LoVo (cell line): ENCODE results near the gene ANKRD39.
"Not testable (repeated sequence)": the region's sequence is repeated elsewhere in the genome, so short reads cannot be mapped to it uniquely, and the experiment has no call there.

Experiments
- DNase-seq: peaks from one replicate; pipeline ENCODE4 v3.0.0-alpha.2; 2016; ENCODE audit warnings: low spot score

ANKRD39 gene

DNA sequence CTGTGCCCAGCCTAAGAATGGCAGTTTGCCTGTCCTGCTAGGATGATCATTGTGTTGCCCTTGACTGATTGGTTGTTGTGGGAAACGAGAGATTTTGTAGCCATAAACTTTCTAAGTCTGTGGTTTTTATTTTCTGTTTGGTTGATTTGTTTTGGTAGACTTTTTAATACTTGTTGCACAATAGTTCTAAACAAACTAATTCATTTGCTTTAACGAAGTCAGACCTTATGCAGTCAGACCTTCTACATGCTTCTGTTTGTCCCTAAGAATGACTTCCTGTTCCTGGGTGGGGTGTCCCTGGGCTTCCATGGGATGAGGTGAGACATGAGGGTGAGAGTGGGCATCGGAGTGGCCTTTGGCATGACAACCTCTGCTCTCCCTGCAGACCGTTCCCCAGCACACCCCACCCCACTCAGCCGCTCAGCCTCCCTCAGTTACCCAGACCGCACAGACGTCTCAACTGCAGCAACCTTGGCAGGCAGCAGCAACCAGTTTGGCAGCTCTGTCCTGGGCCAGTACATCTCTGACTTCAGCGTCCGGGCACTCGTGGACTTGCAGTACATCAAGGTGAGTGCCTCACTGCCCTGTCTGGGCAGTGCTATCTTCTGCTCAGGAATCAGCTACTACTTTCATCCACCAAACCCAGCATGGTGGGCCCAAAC is 49.5 kb downstream of the ANKRD39 start:
- DNase-seq, result no peak

DNA sequence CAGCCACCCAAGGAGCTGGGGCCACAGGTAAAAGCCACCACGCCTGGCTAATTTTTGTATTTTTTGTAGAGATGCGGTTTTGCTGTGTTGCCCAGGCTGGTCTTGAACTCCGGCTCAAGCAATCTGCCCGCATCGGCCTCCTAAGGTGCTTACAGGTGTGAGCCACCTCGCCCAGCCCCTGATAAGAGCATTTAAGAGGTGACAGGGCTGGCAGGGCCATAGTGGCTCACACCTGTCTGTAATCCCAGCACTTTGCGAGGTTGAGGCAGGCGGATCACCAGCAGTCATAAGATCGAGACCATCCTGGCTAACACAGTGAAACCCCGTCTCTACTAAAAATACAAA is 50.7 kb downstream of the ANKRD39 start:
- no peak for DNase-seq

DNA sequence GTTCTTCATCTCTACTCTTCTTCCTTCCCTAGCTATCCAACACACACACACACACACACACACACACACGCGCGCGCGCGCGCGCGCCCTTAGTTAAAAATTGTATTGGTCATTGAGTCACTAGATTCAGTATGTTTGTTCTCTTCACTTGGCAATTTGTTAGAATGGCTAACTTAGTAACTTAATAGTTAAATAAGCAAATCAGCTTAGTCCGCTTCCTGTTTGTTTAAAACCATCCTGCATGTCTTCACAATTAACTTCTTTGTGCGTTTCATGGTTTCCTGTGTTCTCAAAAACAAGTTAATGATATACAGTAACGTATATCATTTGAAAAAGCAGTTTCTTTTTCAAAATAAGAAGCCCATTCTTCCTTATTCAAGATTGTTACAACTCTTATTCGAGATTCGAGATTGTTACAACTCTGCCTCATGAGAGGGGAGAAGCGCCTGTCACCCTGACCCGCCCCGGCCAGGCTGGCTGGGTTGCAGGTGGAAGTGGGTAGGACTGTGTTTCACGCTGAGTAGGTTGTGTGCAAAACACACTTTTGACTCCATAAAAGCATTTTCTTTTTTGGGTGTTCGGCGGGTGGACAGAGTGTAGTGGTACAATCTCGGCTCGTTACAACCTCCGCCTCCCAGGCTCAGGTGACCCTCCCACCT is 51.2 kb downstream of the ANKRD39 start:
- DNase-seq, result no peak

DNA sequence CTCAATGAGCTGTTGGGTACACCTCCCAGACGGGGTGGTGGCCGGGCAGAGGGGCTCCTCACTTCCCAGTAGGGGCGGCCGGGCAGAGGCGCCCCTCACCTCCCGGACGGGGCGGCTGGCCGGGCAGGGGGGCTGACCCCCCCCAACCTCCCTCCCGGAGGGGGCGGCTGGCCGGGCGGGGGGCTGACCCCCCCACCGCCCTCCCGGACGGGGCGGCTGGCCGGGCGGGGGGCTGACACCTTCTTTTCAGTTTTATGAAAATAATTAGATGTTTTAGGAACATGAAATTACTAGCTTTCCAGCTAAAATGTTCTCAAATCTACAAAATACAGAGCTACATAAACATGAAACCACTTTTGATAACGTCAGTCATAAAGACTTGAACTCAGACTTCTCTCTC is 51.9 kb downstream of the ANKRD39 start:
- not testable (repeated sequence) for DNase-seq

- DNase-seq, result no peak
These were observed 52.8 kb downstream of the ANKRD39 start for GRCh38 chr2:96804986-96805385.

DNA sequence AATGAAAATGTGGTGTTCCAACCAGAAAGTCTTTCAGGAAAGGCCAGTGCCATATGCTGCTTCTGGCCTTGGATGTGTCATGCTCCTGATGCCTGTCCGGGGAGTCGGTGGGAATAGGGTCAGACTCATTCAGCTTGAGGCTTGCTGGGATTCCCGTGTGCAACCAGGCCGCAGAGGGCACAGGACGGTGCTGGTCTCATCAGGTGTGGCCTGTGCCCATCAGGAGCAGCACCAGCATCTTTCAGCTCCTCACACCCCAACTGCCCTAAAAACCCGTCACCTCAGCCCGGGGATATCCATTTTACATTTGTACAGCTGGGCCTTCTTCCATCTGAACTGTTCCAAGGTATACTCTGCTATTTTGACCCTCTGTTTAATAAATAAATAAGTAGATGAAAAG is 55.1 kb downstream of the ANKRD39 start:
- no peak for DNase-seq

- DNase-seq, result no peak
These were observed 55.8 kb downstream of the ANKRD39 start for GRCh38 chr2:96801786-96802595.

DNA sequence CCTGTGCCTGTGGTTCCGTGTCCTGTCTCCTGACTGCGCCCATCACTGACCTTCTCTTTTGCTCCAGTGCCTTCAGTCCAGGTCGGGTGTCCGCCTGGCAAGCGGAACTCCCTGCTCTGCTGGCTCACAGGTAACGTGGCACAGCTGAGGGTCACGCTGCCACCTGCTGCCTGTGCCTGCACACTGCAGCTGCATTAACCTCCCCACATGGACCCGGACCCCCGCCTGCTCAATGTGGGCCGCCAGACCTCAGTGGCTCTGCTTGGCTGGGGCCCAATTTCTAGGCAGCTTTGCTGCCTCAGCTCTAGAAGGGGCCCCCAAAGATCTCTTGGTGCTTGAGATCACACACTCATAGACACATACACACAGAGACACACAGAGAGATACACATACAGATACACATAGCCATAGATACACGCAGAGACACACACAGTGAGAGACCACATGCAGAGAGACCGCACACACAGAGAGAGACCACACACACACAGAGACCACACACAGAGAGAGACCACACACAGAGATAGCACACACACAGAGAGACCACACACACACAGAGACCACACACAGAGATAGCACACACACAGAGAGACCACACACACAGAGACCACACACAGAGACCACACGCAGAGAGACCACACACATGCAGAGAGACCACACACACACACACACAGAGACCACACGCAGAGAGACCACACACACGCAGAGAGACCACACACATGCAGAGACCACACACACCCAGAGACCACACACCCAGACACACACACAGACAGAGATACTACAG is 56.6 kb downstream of the ANKRD39 start:
- DNase-seq, result no peak

- DNase-seq, result no peak
These were observed 57.5 kb downstream of the ANKRD39 start for GRCh38 chr2:96800061-96801004.

GRCh38 chr2:96799623-96799935 is 58.2 kb downstream of the ANKRD39 start:
- DNase-seq, result no peak

DNA sequence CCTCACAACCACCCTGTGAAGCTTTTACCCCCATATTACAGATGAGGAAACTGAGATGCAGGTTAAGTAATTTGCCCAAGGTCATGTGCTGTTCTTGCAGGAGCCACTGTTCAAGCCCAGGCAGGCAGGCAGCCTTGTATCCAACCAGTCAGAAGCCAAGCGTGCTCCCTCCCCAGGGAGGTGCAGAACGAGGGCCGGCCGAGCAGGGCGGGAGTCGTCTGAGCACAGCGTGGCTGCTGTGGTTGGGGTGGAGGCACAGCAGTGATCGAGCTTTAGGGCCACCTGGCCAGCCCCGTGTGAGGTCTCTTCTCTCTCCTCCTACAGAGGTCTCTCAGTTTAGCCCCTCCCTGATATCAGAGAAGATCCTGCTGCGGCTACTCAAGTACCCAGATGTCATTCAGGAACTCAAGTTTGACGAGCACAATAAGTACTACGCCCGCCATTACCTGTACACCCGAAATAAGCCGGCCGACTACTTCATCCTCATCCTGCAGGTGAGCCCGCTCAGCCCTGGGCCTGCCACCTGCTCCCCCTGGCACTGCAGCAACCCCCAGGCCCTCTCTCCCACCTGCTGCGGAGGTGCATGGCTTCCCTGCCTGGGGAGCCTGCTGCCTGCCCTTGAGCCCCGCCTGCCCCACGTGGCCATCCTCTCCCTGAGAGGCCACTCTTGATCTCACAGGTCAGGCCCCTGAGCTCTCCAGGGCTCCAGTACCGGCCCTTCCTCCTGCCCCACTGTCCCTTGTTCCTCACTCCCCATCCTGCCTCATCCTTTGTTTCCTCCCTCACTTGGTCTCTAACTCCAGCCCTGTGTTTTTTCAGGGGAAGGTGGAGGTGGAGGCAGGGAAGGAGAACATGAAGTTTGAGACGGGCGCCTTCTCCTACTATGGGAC is 58.8 kb downstream of the ANKRD39 start:
- DNase-seq, result no peak
